Measurements from ENCODE around the gene IFNA17. TPM values are rescaled to one million over a fixed set of nuclear protein-coding genes. Genes with fewer than 3 reads are reported as not detected.
A peak's percentile ranks its signal among the peaks of the same experiment; 100 is the strongest.
"Not testable (repeated sequence)": the region's sequence is repeated elsewhere in the genome, so short reads cannot be mapped to it uniquely, and the experiment has no call there.

The IFNA17 gene
- total RNA-seq, 1 experiment from 2014 or later: not detected

DNA sequence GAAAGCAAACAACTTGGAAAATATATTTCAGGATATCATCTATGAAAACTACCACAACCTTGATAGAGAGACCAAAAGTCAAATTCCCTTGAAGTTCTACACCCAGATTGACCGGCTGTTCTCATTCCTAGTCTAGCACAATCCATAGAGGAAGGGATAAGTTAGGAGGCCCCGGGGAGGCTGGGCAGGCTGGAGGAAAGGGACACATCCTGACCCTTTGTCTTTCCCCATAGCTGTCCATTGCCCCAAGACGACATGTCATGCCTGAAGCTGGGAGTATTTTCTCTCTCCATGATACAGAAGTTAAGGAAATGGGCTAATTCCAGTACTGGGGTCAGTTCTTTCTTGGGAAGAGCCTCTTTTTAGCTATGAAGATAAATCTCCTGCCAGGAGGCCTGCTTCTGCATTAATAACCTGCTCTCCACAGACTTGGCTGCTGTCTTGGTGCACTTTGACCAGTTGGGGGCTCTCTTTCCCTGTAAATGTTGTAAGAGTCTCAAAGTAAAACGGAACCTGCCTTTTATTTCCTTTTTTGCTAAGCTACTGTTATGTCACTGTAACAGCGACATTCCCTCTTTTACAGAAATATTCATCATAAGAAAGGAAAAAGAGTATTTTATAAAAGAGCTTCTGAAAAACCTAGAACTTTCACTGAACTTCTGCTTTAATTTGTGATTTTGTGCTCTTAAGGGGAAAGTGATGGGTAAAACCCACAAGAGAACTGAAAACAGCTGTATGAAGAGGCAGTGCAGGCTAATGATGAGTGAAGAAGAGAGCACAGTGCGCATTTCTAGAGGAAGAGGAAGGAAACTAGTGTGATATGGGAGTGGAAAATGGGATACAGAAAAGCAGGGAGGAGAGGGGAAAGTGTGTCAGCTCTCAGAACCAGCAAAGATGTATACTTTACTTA lies 32.9 kb downstream of the IFNA17 start:
- H2AFZ ChIP-seq (ENCODE audit: low read length); H3K9ac ChIP-seq (ENCODE audit: low read length); H4K20me1 ChIP-seq (ENCODE audit: insufficient read depth, low read depth, low read length); H3K36me3 ChIP-seq (ENCODE audit: insufficient read depth, low read length); H3K9me3 ChIP-seq (ENCODE audit: low read length); H3K9me2 ChIP-seq (replicated peaks; ENCODE audit: insufficient read depth, low read length); H3K4me1 ChIP-seq (ENCODE audit: low read length); H3K4me3 ChIP-seq (ENCODE audit: low read length); H3K27me3 ChIP-seq (ENCODE audit: low read length); H3K79me2 ChIP-seq (ENCODE audit: low read length); H3K27ac ChIP-seq (ENCODE audit: low read length); H3K4me2 ChIP-seq (ENCODE audit: low read depth, low read length, poor library complexity, severe bottlenecking): not testable (repeated sequence)
- peak; percentile 69 for DNase-seq

DNA sequence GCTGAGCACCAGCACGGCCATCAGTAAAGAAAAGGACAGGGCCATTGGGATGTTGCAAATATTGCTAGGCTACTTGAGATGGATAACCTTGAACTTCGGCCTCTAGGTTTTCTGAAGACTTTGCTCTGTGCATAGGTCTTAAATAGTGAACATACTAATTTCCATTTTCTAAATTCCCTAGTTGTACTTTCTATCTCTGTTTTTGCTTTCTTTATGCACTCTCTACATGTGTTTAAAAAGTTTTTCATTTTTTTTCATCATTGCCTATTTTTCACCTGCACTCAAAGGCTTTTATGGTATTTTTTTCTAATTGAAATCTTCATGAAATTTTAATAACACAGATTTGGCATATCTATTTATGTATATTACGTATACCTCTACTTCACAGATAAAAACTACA lies 40.5 kb downstream of the IFNA17 start, which contains the start of gene IFNA4:
IFNA4 (minus strand) TSS at position 101 of the 400 bp plus-strand sequence; CDS start at position 45, 56 bp downstream.
- not testable (repeated sequence) for H3K9me2 ChIP-seq (replicated peaks; ENCODE audit: insufficient read depth, low read length); H3K4me1 ChIP-seq (ENCODE audit: low read length); H2AFZ ChIP-seq (ENCODE audit: low read length); H3K27me3 ChIP-seq (ENCODE audit: low read length); H3K27ac ChIP-seq (ENCODE audit: low read length); H3K4me3 ChIP-seq (ENCODE audit: low read length); H3K9ac ChIP-seq (ENCODE audit: low read length); H3K36me3 ChIP-seq (ENCODE audit: insufficient read depth, low read length); H3K79me2 ChIP-seq (ENCODE audit: low read length); H3K4me2 ChIP-seq (ENCODE audit: low read depth, low read length, poor library complexity, severe bottlenecking); H4K20me1 ChIP-seq (ENCODE audit: insufficient read depth, low read depth, low read length); H3K9me3 ChIP-seq (ENCODE audit: low read length); DNase-seq

DNA sequence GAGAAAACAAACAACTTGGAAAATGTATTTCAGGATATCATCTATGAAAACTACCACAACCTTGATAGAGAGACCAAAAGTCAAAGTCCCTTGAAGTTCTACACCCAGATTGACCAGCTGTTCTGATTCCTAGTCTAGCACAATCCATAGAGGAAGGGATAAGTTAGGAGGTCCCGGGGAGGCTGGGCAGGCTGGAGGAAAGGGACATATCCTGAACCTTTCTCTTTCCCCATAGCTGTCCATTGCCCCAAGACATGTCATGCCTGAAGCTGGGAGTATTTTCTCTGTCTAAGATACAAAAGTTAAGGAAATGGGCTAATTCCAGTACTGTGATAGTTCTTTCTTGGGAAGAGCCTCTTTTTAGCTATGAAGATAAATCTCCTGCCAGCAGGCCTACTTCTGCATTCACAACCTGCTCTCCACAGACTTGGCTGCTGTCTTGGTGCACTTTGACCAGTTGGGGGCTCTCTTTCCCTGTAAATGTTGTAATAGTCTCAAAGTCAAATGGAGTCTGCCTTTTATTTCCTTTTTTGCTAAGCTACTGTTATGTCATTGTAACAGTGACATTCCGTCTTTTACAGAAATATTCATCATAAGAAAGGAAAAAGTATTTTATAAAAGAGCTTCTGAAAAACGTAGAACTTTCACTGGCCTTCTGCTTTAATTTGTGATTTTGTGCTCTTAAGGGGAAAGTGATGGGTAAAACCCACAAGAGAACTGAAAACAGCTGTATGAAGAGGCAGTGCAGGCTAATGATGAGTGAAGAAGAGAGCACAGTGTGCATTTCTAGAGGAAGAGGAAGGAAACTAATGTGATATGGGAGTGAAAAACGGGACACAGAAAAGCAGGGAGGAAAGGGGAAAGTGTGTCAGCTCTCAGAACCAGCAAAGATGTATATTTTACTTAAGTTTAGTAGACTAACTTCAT lies 44.9 kb downstream of the IFNA17 start:
- not testable (repeated sequence) for H3K9me3 ChIP-seq (ENCODE audit: low read length); H3K36me3 ChIP-seq (ENCODE audit: insufficient read depth, low read length); H3K27ac ChIP-seq (ENCODE audit: low read length); H3K4me3 ChIP-seq (ENCODE audit: low read length); H3K4me1 ChIP-seq (ENCODE audit: low read length); H4K20me1 ChIP-seq (ENCODE audit: insufficient read depth, low read depth, low read length); H3K79me2 ChIP-seq (ENCODE audit: low read length); H3K27me3 ChIP-seq (ENCODE audit: low read length); H3K9ac ChIP-seq (ENCODE audit: low read length); H3K9me2 ChIP-seq (replicated peaks; ENCODE audit: insufficient read depth, low read length); H3K4me2 ChIP-seq (ENCODE audit: low read depth, low read length, poor library complexity, severe bottlenecking); H2AFZ ChIP-seq (ENCODE audit: low read length)
- peak; percentile 72 for DNase-seq

Other genes with a start within 250 kb of the IFNA17 start
- 0.83 and 2.9 TPM in 2 replicates for gene HACD4, start 196.6 kb downstream of the IFNA17 start, total RNA-seq (2014; rRNA removed; shearing (Covaris generic); ENCODE audit: low replicate concordance)
- gene IFNB1, start 150.3 kb downstream of the IFNA17 start, total RNA-seq (2014; rRNA removed; shearing (Covaris generic); ENCODE audit: low replicate concordance): 0.51 TPM in 1 of 2 replicates, not detected in the other
- not detected in 2 replicates for gene IFNW1, start 86.4 kb downstream of the IFNA17 start, total RNA-seq (2014; rRNA removed; shearing (Covaris generic); ENCODE audit: low replicate concordance)
- gene IFNA21, start 61.6 kb downstream of the IFNA17 start, total RNA-seq (2014; rRNA removed; shearing (Covaris generic); ENCODE audit: low replicate concordance): not detected in 2 replicates
- gene IFNA4, start 40.6 kb downstream of the IFNA17 start, total RNA-seq (2014; rRNA removed; shearing (Covaris generic); ENCODE audit: low replicate concordance): not detected in 2 replicates
- not detected in 2 replicates for gene IFNA7, start 26.0 kb downstream of the IFNA17 start, total RNA-seq (2014; rRNA removed; shearing (Covaris generic); ENCODE audit: low replicate concordance)
- gene IFNA10, start 21.1 kb downstream of the IFNA17 start, total RNA-seq (2014; rRNA removed; shearing (Covaris generic); ENCODE audit: low replicate concordance): not detected in 2 replicates
- gene IFNA16, start 10.9 kb downstream of the IFNA17 start, total RNA-seq (2014; rRNA removed; shearing (Covaris generic); ENCODE audit: low replicate concordance): not detected in 2 replicates
- gene IFNA14, start 11.8 kb upstream of the IFNA17 start, total RNA-seq (2014; rRNA removed; shearing (Covaris generic); ENCODE audit: low replicate concordance): not detected in 2 replicates
- not detected in 2 replicates for gene IFNA5, start 77.1 kb upstream of the IFNA17 start, total RNA-seq (2014; rRNA removed; shearing (Covaris generic); ENCODE audit: low replicate concordance)
- 14.0 and 21.2 TPM in 2 replicates for gene KLHL9, start 107.2 kb upstream of the IFNA17 start, total RNA-seq (2014; rRNA removed; shearing (Covaris generic); ENCODE audit: low replicate concordance)
- gene IFNA6, start 122.7 kb upstream of the IFNA17 start, total RNA-seq (2014; rRNA removed; shearing (Covaris generic); ENCODE audit: low replicate concordance): not detected in 2 replicates
- not detected in 2 replicates for gene IFNA13, start 139.8 kb upstream of the IFNA17 start, total RNA-seq (2014; rRNA removed; shearing (Covaris generic); ENCODE audit: low replicate concordance)
- not detected in 2 replicates for gene IFNA2, start 157.2 kb upstream of the IFNA17 start, total RNA-seq (2014; rRNA removed; shearing (Covaris generic); ENCODE audit: low replicate concordance)
- not detected in 2 replicates for gene IFNA8, start 180.9 kb upstream of the IFNA17 start, total RNA-seq (2014; rRNA removed; shearing (Covaris generic); ENCODE audit: low replicate concordance)
- gene IFNA1, start 212.2 kb upstream of the IFNA17 start, total RNA-seq (2014; rRNA removed; shearing (Covaris generic); ENCODE audit: low replicate concordance): not detected in 2 replicates